HEK293T (cell line): ENCODE results near the gene HOXA6.

Experiments used
- CTCF ChIA-PET: fragments of 350-600 bp; formaldehyde crosslinking; extraction: SDS; loops from one replicate; lab custom pipeline; 2021; ENCODE audit warnings: antibody characterized with exemption, inconsistent platforms; lab: Yijun Ruan, JAX
- POLR2A ChIA-PET: fragments of 350-600 bp; formaldehyde crosslinking; extraction: SDS; loops from one replicate; lab custom pipeline; 2020; ENCODE audit warnings: antibody characterized with exemption, inconsistent platforms; lab: Yijun Ruan, JAX
- DNase-seq: peaks from one replicate; pipeline ENCODE4 v3.0.0; 2012; ENCODE audit warnings: mixed read lengths; ENCODE audit errors: extremely low spot score
- ARNT ChIP-seq: fragments of 450-650 bp; IDR thresholded peaks from 2 replicates; pipeline ENCODE4 v1.6.1; 2017; ENCODE audit warnings: mild to moderate bottlenecking
- BHLHE40 ChIP-seq: fragments of 450-650 bp; IDR thresholded peaks from 2 replicates; pipeline ENCODE4 v1.6.1; 2016; ENCODE audit warnings: mild to moderate bottlenecking, moderate library complexity, borderline replicate concordance
- CTBP1 ChIP-seq: fragments of 450-650 bp; IDR thresholded peaks from 2 replicates; pipeline ENCODE4 v1.6.1; 2016; ENCODE audit warnings: borderline replicate concordance
- ELF4 ChIP-seq: fragments of 450-650 bp; IDR thresholded peaks from 2 replicates; pipeline ENCODE4 v1.6.1; 2017; ENCODE audit warnings: antibody characterized with exemption
- FOXA1 ChIP-seq: fragments of 450-650 bp; IDR thresholded peaks from 2 replicates; pipeline ENCODE4 v1.6.1; 2016; ENCODE audit warnings: mild to moderate bottlenecking
- FOXK2 ChIP-seq: fragments of 450-650 bp; IDR thresholded peaks from 2 replicates; pipeline ENCODE4 v1.6.1; 2016; ENCODE audit warnings: mild to moderate bottlenecking
- FOXM1 ChIP-seq: fragments of 450-650 bp; IDR thresholded peaks from 2 replicates; pipeline ENCODE4 v1.6.1; 2017; ENCODE audit warnings: mild to moderate bottlenecking, borderline replicate concordance
- HDGF ChIP-seq: fragments of 450-650 bp; IDR thresholded peaks from 2 replicates; pipeline ENCODE4 v1.6.1; 2017; ENCODE audit warnings: antibody characterized with exemption, borderline replicate concordance
- L3MBTL2 ChIP-seq: fragments of 450-650 bp; conservative IDR thresholded peaks from 2 replicates; pipeline ENCODE4 v1.6.1; 2016; ENCODE audit warnings: mild to moderate bottlenecking
- LEF1 ChIP-seq: fragments of 450-650 bp; IDR thresholded peaks from 2 replicates; pipeline ENCODE4 v1.6.1; 2017; ENCODE audit warnings: mild to moderate bottlenecking, borderline replicate concordance
- NFRKB ChIP-seq: fragments of 450-650 bp; IDR thresholded peaks from 2 replicates; pipeline ENCODE4 v1.6.1; 2016; ENCODE audit warnings: mild to moderate bottlenecking, moderate library complexity
- PKNOX1 ChIP-seq: fragments of 450-650 bp; IDR thresholded peaks from 2 replicates; pipeline ENCODE4 v1.6.1; 2016
- SP1 ChIP-seq: fragments of 450-650 bp; IDR thresholded peaks from 2 replicates; pipeline ENCODE4 v1.6.1; 2017
- SUZ12 ChIP-seq: fragments of 450-650 bp; IDR thresholded peaks from 2 replicates; pipeline ENCODE4 v1.6.1; 2016; ENCODE audit warnings: mild to moderate bottlenecking
- TARDBP ChIP-seq: fragments of 450-650 bp; IDR thresholded peaks from 2 replicates; pipeline ENCODE4 v1.6.1; 2016
- ZNF384 ChIP-seq: fragments of 450-650 bp; IDR thresholded peaks from 2 replicates; pipeline ENCODE4 v1.6.1; 2016

HOXA6 gene

GRCh38 chr7:27149842-27150567 is 2.4 kb upstream of the HOXA6 start:
- POLR2A ChIA-PET: interaction anchor here (0.7 to 17.5 kb wide), 18 partner anchors 9 to 956 kb away, joined by 3 to 367 read pairs (median 6); partner anchors contain the start of genes HOXA1, HOXA10, HOXA11 and HOXA4
- CTCF ChIA-PET: interaction anchor here (0.8 to 2.0 kb wide), 6 partner anchors 8 to 52 kb away, joined by 3 to 10 read pairs (median 4); no protein-coding TSS in a partner anchor
- TF ChIP-seq SUZ12 (no peak), SP1 (no peak), TARDBP (no peak), CTBP1 (no peak), HDGF (no peak), BHLHE40 (no peak)
- no peak for DNase-seq

GRCh38 chr7:27148756-27149641 is 1.4 kb upstream of the HOXA6 start:
- no peak for TF ChIP-seq HDGF
- TF ChIP-seq CTBP1: peak; percentile 68; the same call in 1 of the 2 replicates
- TF ChIP-seq PKNOX1: peak; percentile 86
- no peak for TF ChIP-seq LEF1
- TF ChIP-seq ARNT: peak; percentile 44; the same call in 1 of the 2 replicates
- DNase-seq: no peak
- POLR2A ChIA-PET: interaction anchor here (0.7 to 17.5 kb wide), 20 partner anchors 8 to 952 kb away, joined by 3 to 367 read pairs (median 6); partner anchors contain the start of genes CBX3, HNRNPA2B1, HOXA10 and HOXA11
- CTCF ChIA-PET: interaction anchor here (0.7 to 2.0 kb wide), 5 partner anchors 12 to 784 kb away, joined by 3 to 10 read pairs (median 4); no protein-coding TSS in a partner anchor

GRCh38 chr7:27148031-27148755 is 619 bp upstream of the HOXA6 start:
- DNase-seq: no peak
- no peak for TF ChIP-seq BHLHE40
- TF ChIP-seq PKNOX1: no peak
- ChIA-PET POLR2A (interaction anchor here (0.7 to 17.5 kb wide), 15 partner anchors 7 to 951 kb away, joined by 3 to 367 read pairs (median 7); partner anchors contain the start of genes CBX3, HNRNPA2B1, HOXA10 and HOXA11), CTCF (interaction anchor here (0.7 to 0.9 kb wide), 2 partner anchors 13 to 783 kb away, joined by 3 to 4 read pairs; no protein-coding TSS in a partner anchor)

- POLR2A ChIA-PET: interaction anchor here (0.6 to 17.5 kb wide), 8 partner anchors 10 to 950 kb away, joined by 3 to 367 read pairs (median 8); partner anchors contain the start of genes CBX3, HNRNPA2B1, HOXA10 and HOXA11
- no peak for DNase-seq
- CTCF ChIA-PET: interaction anchor here (0.7 to 4.9 kb wide), 2 partner anchors 15 to 424 kb away, joined by 3 to 20 read pairs; no protein-coding TSS in a partner anchor
- TF ChIP-seq FOXK2 (no peak), ELF4 (0 out of 2 replicates have a peak, but pooled peaks have one; percentile 23), SP1 (no peak), FOXA1 (no peak), FOXM1 (no peak)
Measured at GRCh38 chr7:27146491-27147198, 929 bp downstream of the HOXA6 start.

GRCh38 chr7:27145914-27146412 is 1.6 kb downstream of the HOXA6 start:
- POLR2A ChIA-PET: interaction anchor here (0.9 to 17.5 kb wide), 5 partner anchors 11 to 946 kb away, joined by 4 to 367 read pairs (median 11); partner anchors contain the start of genes CBX3, HNRNPA2B1, HOXA10 and HOXA7
- TF ChIP-seq LEF1 (no peak), ARNT (no peak), FOXA1 (no peak), FOXM1 (no peak), CTBP1 (no peak), TARDBP (no peak), BHLHE40 (no peak), SP1 (no peak), PKNOX1 (no peak), FOXK2 (no peak), L3MBTL2 (no peak), SUZ12 (no peak), HDGF (no peak), NFRKB (no peak), ELF4 (no peak), ZNF384 (no peak)
- DNase-seq: no peak
- CTCF ChIA-PET: interaction anchor here (4.9 kb wide), 1 partner anchor 16 kb away, joined by 20 read pairs; no protein-coding TSS in a partner anchor
